ENCODE measurements around the gene CNTN5.

The CNTN5 gene

DNA sequence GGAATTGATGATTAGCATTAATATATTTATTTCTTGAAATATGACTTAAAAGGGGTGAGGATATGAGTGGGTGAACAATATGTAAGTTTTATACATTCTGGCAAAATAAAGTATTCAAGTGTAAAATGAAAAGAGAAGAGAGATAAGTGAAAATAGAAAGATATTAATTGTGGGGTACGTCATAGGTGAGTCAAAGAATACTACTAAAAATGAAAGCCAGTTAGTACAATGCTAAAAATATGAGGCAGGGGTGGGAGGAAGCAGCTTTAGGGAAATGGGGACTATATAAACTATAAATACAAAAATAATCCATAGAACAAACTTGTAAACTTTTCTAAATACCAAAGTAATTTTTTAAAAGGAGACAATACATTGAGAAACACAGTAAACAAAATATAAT, 661.4 kb downstream of the CNTN5 start:
- H3K9ac ChIP-seq (ENCODE audit: low read length), result no peak overlapping the region
- no peak overlapping the region for H3K4me2 ChIP-seq (ENCODE audit: low read length, poor library complexity, severe bottlenecking)
- no peak overlapping the region for H3K4me3 ChIP-seq (ENCODE audit: insufficient read depth in 1 of 2, low read depth in 1 of 2, low read length in 2 of 2)
- no peaks in the 10 kb centered on the region for H3K4me1 ChIP-seq (ENCODE audit: control insufficient read depth, insufficient read depth, low read depth, low read length)
- no peak overlapping the region for H3K18ac ChIP-seq (ENCODE audit: low read depth in 1 of 2, low read length in 2 of 2)
- H3K9me3 ChIP-seq (ENCODE audit: control insufficient read depth, low read length), result no peaks in the 10 kb centered on the region
- no peak overlapping the region for H2AFZ ChIP-seq (ENCODE audit: low read depth, low read length)
- no peak overlapping the region for H2BK120ac ChIP-seq (ENCODE audit: low read depth, low read length)
- no peak overlapping the region for H2BK12ac ChIP-seq (ENCODE audit: low read length in 2 of 2)
- H3K23ac ChIP-seq (ENCODE audit: low read length in 2 of 2), result no peak overlapping the region
- H2AK5ac ChIP-seq (ENCODE audit: low read length, severe bottlenecking), result no peak overlapping the region
- no peak overlapping the region for H2BK15ac ChIP-seq (ENCODE audit: low read depth, poor library complexity, severe bottlenecking)
- WGBS, result 88% methylated on average over 1 of the region's 1 CpG
- H3K27ac ChIP-seq (ENCODE audit: low read length, poor library complexity, severe bottlenecking), result no peak overlapping the region
- no peak overlapping the region for H4K8ac ChIP-seq (ENCODE audit: low read length)
- no peak overlapping the region for H4K91ac ChIP-seq (ENCODE audit: low read length)
- H3K79me1 ChIP-seq (replicated peaks; ENCODE audit: low read length, poor library complexity, severe bottlenecking), result no peaks in the 10 kb centered on the region
- DNase-seq, result no peak
- no peak overlapping the region for H3K14ac ChIP-seq (ENCODE audit: low read length in 2 of 2)
- no peaks in the 10 kb centered on the region for H3K27me3 ChIP-seq (ENCODE audit: control insufficient read depth in 1 of 2, insufficient read depth in 1 of 2, low read length in 2 of 2)
- H3K4ac ChIP-seq (ENCODE audit: low read depth in 1 of 2, low read length in 2 of 2), result no peak overlapping the region
- no peak overlapping the region for H2BK5ac ChIP-seq (ENCODE audit: low read depth, low read length, poor library complexity, severe bottlenecking)
- H3K36me3 ChIP-seq (ENCODE audit: control insufficient read depth in 1 of 2, insufficient read depth in 2 of 2, low read depth in 1 of 2, low read length in 2 of 2), result no peaks in the 10 kb centered on the region

DNA sequence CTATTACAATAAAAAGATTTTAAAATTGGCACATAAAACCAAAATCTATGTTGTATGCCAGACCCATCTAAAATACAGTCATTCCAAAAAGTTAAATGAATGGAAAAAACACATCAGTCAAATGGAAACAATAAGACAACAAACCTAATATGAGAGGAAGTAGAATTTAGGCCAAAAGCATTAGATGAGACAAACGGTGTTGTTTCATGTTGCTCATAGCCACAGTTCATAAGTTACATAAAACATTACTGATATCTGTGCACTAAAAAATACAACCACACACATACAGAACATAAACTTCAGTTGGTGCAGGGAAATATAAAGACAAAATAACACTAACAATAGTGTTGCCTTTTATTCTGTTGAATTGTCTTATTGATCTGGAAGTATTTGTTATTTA, 661.9 kb downstream of the CNTN5 start:
- H2BK12ac ChIP-seq (ENCODE audit: low read length in 2 of 2), result no peak overlapping the region
- H4K91ac ChIP-seq (ENCODE audit: low read length), result no peak overlapping the region
- no peak overlapping the region for H3K4me2 ChIP-seq (ENCODE audit: low read length, poor library complexity, severe bottlenecking)
- H3K23ac ChIP-seq (ENCODE audit: low read length in 2 of 2), result no peak overlapping the region
- no peaks in the 10 kb centered on the region for H3K4me1 ChIP-seq (ENCODE audit: control insufficient read depth, insufficient read depth, low read depth, low read length)
- no peak overlapping the region for H2AFZ ChIP-seq (ENCODE audit: low read depth, low read length)
- H4K8ac ChIP-seq (ENCODE audit: low read length), result no peak overlapping the region
- H3K4ac ChIP-seq (ENCODE audit: low read depth in 1 of 2, low read length in 2 of 2), result no peak overlapping the region
- no peak overlapping the region for H3K14ac ChIP-seq (ENCODE audit: low read length in 2 of 2)
- H2AK5ac ChIP-seq (ENCODE audit: low read length, severe bottlenecking), result no peak overlapping the region
- H3K9ac ChIP-seq (ENCODE audit: low read length), result no peak overlapping the region
- H3K4me3 ChIP-seq (ENCODE audit: insufficient read depth in 1 of 2, low read depth in 1 of 2, low read length in 2 of 2), result no peak overlapping the region
- H3K9me3 ChIP-seq (ENCODE audit: control insufficient read depth, low read length), result no peaks in the 10 kb centered on the region
- no peak for DNase-seq
- no peaks in the 10 kb centered on the region for H3K79me1 ChIP-seq (replicated peaks; ENCODE audit: low read length, poor library complexity, severe bottlenecking)
- 100% methylated on average over 1 of the region's 1 CpG for WGBS
- no peak overlapping the region for H3K18ac ChIP-seq (ENCODE audit: low read depth in 1 of 2, low read length in 2 of 2)
- H2BK5ac ChIP-seq (ENCODE audit: low read depth, low read length, poor library complexity, severe bottlenecking), result no peak overlapping the region
- H2BK15ac ChIP-seq (ENCODE audit: low read depth, poor library complexity, severe bottlenecking), result no peak overlapping the region
- no peaks in the 10 kb centered on the region for H3K36me3 ChIP-seq (ENCODE audit: control insufficient read depth in 1 of 2, insufficient read depth in 2 of 2, low read depth in 1 of 2, low read length in 2 of 2)
- no peak overlapping the region for H2BK120ac ChIP-seq (ENCODE audit: low read depth, low read length)
- no peak overlapping the region for H3K27ac ChIP-seq (ENCODE audit: low read length, poor library complexity, severe bottlenecking)
- no peaks in the 10 kb centered on the region for H3K27me3 ChIP-seq (ENCODE audit: control insufficient read depth in 1 of 2, insufficient read depth in 1 of 2, low read length in 2 of 2)

DNA sequence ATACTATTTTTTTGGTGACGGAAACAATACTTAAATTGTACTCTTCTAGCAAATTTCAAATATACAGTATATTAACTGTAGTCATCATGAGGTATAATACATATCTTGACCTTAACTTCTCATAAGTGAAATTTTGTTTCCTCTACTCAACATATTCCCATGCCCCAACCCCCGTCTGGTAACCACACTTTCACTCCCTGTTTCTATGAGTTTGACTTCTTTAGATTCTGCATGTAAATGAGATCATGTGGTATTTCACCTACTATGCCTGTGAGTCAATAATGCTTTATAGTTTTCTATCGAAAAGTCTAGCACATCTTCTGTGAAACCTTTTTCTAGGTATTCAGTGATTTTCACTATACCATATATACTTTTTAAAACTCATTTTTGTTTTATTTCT, 663.2 kb downstream of the CNTN5 start:
- no peaks in the 10 kb centered on the region for H3K9me3 ChIP-seq (ENCODE audit: control insufficient read depth, low read length)

DNA sequence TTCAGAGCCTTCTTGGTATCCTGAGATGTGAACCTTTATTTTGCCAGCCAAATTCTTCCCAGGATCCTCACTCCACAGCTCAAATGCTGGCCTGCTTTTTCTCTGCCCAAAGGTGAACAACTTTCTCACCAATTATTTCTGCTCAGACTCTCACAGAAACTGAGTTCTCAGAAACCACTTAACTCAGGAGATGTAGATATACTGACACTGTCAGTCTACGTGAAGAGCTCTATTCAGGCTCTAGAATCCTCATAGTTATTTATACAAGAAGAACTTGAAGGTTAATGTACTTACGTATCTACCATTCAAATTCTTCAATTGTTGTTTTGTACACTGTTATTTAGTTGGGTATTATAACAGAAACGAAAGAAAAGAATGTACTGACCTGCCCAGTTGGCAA, 666.1 kb downstream of the CNTN5 start:
- no peak overlapping the region for H3K27ac ChIP-seq (ENCODE audit: low read length, poor library complexity, severe bottlenecking)

More for the DNA sequence above, 663.2 kb downstream of the CNTN5 start:
- H3K4me3 ChIP-seq (ENCODE audit: insufficient read depth in 1 of 2, low read depth in 1 of 2, low read length in 2 of 2), result no peak overlapping the region
- no peaks in the 10 kb centered on the region for H3K4me1 ChIP-seq (ENCODE audit: control insufficient read depth, insufficient read depth, low read depth, low read length)
- no peak overlapping the region for H3K4me2 ChIP-seq (ENCODE audit: low read length, poor library complexity, severe bottlenecking)
- H3K27me3 ChIP-seq (ENCODE audit: control insufficient read depth in 1 of 2, insufficient read depth in 1 of 2, low read length in 2 of 2), result no peaks in the 10 kb centered on the region
- no peaks in the 10 kb centered on the region for H3K79me1 ChIP-seq (replicated peaks; ENCODE audit: low read length, poor library complexity, severe bottlenecking)
- no peak overlapping the region for H4K8ac ChIP-seq (ENCODE audit: low read length)
- no peak overlapping the region for H2AK5ac ChIP-seq (ENCODE audit: low read length, severe bottlenecking)
- no peak overlapping the region for H3K23ac ChIP-seq (ENCODE audit: low read length in 2 of 2)
- H2AFZ ChIP-seq (ENCODE audit: low read depth, low read length), result no peak overlapping the region
- no peaks in the 10 kb centered on the region for H3K36me3 ChIP-seq (ENCODE audit: control insufficient read depth in 1 of 2, insufficient read depth in 2 of 2, low read depth in 1 of 2, low read length in 2 of 2)
- H3K27ac ChIP-seq (ENCODE audit: low read length, poor library complexity, severe bottlenecking), result no peak overlapping the region
- WGBS, result no CpG with 5 or more reads among the region's 3 CpGs
- H3K9ac ChIP-seq (ENCODE audit: low read length), result no peak overlapping the region
- no peak overlapping the region for H3K14ac ChIP-seq (ENCODE audit: low read length in 2 of 2)
- no peak overlapping the region for H2BK5ac ChIP-seq (ENCODE audit: low read depth, low read length, poor library complexity, severe bottlenecking)
- H2BK120ac ChIP-seq (ENCODE audit: low read depth, low read length), result no peak overlapping the region
- no peak overlapping the region for H2BK12ac ChIP-seq (ENCODE audit: low read length in 2 of 2)
- no peak overlapping the region for H4K91ac ChIP-seq (ENCODE audit: low read length)
- DNase-seq, result no peak
- H3K18ac ChIP-seq (ENCODE audit: low read depth in 1 of 2, low read length in 2 of 2), result no peak overlapping the region
- no peak overlapping the region for H3K4ac ChIP-seq (ENCODE audit: low read depth in 1 of 2, low read length in 2 of 2)
- no peak overlapping the region for H2BK15ac ChIP-seq (ENCODE audit: low read depth, poor library complexity, severe bottlenecking)

More for the DNA sequence above, 666.1 kb downstream of the CNTN5 start:
- H3K9ac ChIP-seq (ENCODE audit: low read length), result no peak overlapping the region
- no peaks in the 10 kb centered on the region for H3K36me3 ChIP-seq (ENCODE audit: control insufficient read depth in 1 of 2, insufficient read depth in 2 of 2, low read depth in 1 of 2, low read length in 2 of 2)
- H2BK12ac ChIP-seq (ENCODE audit: low read length in 2 of 2), result no peak overlapping the region
- H3K4me2 ChIP-seq (ENCODE audit: low read length, poor library complexity, severe bottlenecking), result no peak overlapping the region
- H2AK5ac ChIP-seq (ENCODE audit: low read length, severe bottlenecking), result no peak overlapping the region
- H2BK15ac ChIP-seq (ENCODE audit: low read depth, poor library complexity, severe bottlenecking), result no peak overlapping the region
- H3K9me3 ChIP-seq (ENCODE audit: control insufficient read depth, low read length), result peaks cover 8% of the 10 kb centered on the region
- no peaks in the 10 kb centered on the region for H3K27me3 ChIP-seq (ENCODE audit: control insufficient read depth in 1 of 2, insufficient read depth in 1 of 2, low read length in 2 of 2)
- H3K23ac ChIP-seq (ENCODE audit: low read length in 2 of 2), result no peak overlapping the region
- no peak overlapping the region for H3K14ac ChIP-seq (ENCODE audit: low read length in 2 of 2)
- no peaks in the 10 kb centered on the region for H3K79me1 ChIP-seq (replicated peaks; ENCODE audit: low read length, poor library complexity, severe bottlenecking)
- no peak overlapping the region for H3K4me3 ChIP-seq (ENCODE audit: insufficient read depth in 1 of 2, low read depth in 1 of 2, low read length in 2 of 2)
- no peak overlapping the region for H3K4ac ChIP-seq (ENCODE audit: low read depth in 1 of 2, low read length in 2 of 2)
- no peak overlapping the region for H2BK120ac ChIP-seq (ENCODE audit: low read depth, low read length)
- WGBS, result no CpG with 5 or more reads among the region's 3 CpGs
- no peak for DNase-seq
- H2AFZ ChIP-seq (ENCODE audit: low read depth, low read length), result no peak overlapping the region
- H3K4me1 ChIP-seq (ENCODE audit: control insufficient read depth, insufficient read depth, low read depth, low read length), result no peaks in the 10 kb centered on the region
- no peak overlapping the region for H4K91ac ChIP-seq (ENCODE audit: low read length)
- H2BK5ac ChIP-seq (ENCODE audit: low read depth, low read length, poor library complexity, severe bottlenecking), result no peak overlapping the region
- no peak overlapping the region for H3K18ac ChIP-seq (ENCODE audit: low read depth in 1 of 2, low read length in 2 of 2)
- no peak overlapping the region for H4K8ac ChIP-seq (ENCODE audit: low read length)

All from mesenchymal stem cell (in vitro differentiated cells and primary cell).